NCI-H2029 treated with DMSO at 0.1 percent for 48 hours (cell line): ENCODE results near the gene NNT.
"Not testable (repeated sequence)": the region's sequence is repeated elsewhere in the genome, so short reads cannot be mapped to it uniquely, and the experiment has no call there.

Experiments
- DNase-seq: peaks from one replicate; lab custom pipeline; 2025; lab: John Stamatoyannopoulos, UW

Gene NNT

DNA sequence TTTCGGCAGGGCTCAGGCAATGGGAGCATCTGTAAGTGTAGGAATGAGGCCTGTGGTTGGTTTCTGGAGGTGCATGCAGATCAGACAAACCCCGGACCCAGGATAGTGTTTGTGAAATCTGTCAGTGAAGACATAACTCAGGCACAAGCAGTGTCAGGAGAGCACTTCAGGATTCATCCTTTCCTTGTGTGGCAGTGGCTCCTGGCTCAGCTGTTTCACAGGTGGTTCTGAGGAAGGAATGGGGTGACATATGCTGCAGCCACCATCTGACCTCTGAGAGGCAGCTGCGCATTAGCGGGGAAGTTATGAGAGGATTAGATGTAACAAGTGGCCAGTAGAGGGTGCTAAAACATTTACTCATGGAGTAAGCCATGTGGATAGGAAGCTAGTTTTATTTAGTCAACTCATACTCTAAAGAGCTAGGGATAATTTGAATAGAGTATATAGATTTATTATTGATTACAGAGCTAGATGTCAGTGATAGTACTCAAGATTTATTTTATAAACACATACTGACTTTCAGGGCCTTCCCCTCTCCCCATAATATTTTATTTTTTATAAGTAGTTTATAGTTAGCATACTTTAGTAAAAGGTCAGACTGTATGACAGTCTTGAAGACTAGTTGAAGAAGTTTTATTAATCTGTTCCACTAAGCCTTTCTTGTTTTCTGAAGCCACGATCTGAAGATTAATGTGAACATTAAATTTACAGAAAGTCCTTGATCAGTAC, 28.4 kb downstream of the NNT start:
- peak; percentile 12 for DNase-seq

- DNase-seq, result no peak
These were observed 31.6 kb downstream of the NNT start for GRCh38 chr5:43634621-43635020.

- DNase-seq, result no peak
These were observed 32.4 kb downstream of the NNT start for GRCh38 chr5:43635374-43635773.

GRCh38 chr5:43636076-43636475, 33.1 kb downstream of the NNT start:
- DNase-seq, result no peak

GRCh38 chr5:43637416-43637815, 34.4 kb downstream of the NNT start:
- no peak for DNase-seq

DNA sequence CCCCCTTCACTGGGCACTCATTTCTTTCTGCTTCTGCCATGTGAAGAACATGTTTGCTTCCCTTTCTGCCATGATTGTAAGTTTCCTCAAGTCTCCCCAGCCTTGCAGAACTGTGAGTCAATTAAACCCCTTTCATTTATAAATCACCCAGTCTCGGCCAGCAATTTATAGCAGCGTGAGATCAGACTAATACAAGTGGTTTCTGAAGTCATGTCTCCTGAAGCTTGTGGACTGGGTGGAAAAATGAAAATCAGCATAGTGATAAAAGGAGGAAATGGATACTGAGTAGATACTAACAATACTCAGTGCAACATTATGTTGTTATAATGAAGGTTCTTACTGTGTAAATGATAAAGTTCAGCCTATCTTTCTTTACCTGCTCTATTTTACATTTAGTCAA, 35.1 kb downstream of the NNT start:
- no peak for DNase-seq

GRCh38 chr5:43638546-43638945, 35.6 kb downstream of the NNT start:
- DNase-seq, result no peak

- no peak for DNase-seq
These were observed 36.6 kb downstream of the NNT start for GRCh38 chr5:43639566-43639965.

- DNase-seq, result no peak
These were observed 39.4 kb downstream of the NNT start for GRCh38 chr5:43642428-43642827.

GRCh38 chr5:43643327-43643726, 40.3 kb downstream of the NNT start:
- no peak for DNase-seq

GRCh38 chr5:43643750-43644149, 40.8 kb downstream of the NNT start:
- no peak for DNase-seq

DNA sequence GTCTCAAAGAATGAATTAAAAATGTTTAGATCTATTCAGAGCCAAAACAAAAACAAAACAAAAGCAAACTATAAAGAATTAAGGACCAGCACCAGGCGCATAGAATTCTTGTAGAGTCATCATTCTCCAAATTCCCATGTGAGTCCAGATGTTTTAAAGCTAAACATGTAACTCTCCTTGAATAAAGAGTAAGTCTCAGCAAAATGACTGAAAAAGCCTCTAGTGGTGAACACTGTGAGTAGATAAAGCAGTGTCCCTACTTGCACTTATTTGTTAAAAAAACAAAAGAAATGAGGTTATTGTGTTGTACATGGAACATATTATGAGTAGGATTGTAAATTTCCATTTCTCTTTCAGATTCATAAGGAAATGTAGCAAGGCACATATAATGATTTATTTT, 44.0 kb downstream of the NNT start:
- no peak for DNase-seq

DNA sequence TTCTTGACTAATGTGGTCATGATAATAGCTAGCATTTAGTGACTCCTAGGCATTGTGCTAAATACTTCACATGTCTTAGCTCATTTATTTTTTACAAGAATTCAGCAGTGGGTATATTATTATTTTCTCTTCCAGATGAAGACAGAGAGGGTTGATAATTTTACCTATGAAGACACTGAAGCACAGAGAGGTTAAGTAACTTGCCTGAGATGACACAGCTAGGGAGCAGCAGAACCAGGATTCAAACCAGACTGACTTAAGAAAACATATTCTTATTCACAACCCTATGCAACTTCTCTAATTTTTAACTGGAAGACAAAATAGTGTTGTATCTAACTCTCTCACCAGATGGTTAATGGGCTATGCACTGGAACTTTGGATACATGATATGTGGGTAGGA, 44.8 kb downstream of the NNT start:
- no peak for DNase-seq

DNA sequence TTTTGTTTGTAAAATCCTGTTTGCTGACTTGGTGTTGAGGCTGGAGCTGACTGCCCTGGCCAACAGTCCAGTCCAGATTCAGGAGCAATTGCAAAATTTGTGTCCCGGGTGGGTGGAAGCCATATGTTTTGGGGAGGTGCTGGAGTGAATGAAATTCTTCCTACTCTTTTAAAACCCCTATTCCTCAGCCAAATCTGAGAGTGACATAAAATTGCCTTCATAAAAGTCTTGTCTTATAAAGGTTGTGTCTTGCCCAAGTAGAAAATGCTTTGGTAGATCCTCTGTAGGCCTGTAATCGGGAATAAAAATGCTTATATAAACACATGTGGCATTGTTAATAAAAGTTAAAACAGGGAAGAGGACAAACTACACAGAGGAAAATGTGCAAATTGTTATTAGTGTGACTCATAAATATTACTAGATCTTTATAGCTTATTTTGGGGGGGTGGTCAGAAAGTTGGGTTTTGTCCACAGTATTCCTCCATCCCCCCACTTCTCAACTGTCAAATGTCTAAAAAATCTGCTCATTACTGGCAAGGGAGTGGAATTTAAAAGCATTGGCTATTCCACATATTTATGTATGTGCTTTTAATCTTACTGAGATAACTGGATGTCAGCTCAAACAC, 45.6 kb downstream of the NNT start:
- no peak for DNase-seq

DNA sequence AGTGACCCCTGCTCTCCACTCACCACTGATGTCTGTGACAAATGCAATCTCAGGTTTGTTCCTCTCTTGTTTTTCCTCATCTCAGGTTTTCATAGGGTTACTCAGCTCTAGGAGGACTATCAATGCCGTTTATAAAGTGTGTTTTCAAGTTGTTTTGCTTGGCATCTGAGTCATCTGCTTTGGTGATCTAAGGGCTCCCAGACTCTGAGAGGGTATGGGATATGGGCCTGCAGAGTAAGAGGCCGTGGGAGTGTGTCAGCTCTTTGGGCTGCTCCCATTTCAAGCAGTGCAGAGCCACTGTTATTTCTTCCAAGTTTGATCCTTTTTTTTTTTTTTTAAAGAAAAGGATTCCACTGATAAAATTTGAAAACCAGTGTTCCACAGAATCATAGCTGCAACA, 46.3 kb downstream of the NNT start:
- DNase-seq, result no peak

GRCh38 chr5:43652537-43653302, 49.7 kb downstream of the NNT start:
- DNase-seq, result no peak

GRCh38 chr5:43658509-43658908, 55.5 kb downstream of the NNT start:
- no peak for DNase-seq

DNA sequence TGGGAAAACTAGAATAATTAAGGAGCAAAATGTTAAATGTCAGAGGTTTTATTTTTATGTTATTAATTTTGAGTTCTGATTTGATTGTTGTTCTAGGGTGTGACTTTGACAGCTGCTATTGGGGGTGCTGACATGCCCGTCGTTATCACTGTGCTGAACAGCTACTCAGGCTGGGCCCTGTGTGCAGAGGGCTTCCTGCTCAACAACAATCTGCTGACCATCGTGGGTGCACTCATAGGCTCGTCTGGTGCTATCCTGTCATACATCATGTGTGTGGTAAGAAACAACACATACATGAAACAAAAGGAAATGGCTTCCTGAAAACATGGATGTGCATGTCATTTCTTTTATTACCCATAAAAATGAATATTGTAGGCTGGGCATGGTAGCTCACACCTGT, 56.1 kb downstream of the NNT start:
- DNase-seq, result no peak

- DNase-seq, result peak; percentile 3
These were observed 58.1 kb downstream of the NNT start for GRCh38 chr5:43661102-43661501.

DNA sequence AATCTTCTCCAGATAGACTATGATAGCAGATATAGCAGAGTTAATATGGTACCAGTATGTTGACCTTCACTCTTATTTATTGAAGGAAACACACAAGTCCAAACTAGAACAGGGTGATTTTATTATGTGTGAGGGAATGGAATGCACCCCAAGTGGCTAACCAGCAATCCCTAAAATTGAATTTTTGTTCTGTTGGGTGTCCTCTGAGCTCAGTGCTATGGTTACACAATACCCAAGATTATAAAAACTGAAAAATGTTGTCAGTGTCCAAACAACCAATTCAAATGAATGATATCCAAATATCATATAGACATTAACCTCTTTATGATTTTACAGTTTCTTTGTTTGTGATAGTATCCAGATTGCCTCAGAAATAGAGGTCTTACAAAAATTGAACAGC, 60.9 kb downstream of the NNT start:
- no peak for DNase-seq

GRCh38 chr5:43664501-43665040, 61.6 kb downstream of the NNT start:
- DNase-seq, result no peak

DNA sequence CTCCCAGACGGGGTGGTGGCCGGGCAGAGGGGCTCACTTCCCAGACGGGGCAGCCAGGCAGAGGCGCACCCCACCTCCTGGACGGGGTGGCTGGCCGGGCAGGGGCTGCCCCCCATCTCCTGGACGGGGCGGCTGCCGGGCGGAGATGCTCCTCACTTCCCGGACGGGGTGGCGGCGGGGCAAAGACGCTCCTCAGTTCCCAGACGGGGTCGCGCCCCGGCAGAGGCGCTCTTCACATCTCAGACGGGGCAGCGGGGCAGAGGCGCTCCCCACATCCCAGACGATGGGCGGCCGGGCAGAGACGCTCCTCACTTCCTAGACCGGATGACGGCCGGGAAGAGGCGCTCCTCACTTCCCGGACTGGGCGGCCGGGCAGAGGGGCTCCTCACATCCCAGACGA, 62.8 kb downstream of the NNT start:
- DNase-seq, result not testable (repeated sequence)

DNA sequence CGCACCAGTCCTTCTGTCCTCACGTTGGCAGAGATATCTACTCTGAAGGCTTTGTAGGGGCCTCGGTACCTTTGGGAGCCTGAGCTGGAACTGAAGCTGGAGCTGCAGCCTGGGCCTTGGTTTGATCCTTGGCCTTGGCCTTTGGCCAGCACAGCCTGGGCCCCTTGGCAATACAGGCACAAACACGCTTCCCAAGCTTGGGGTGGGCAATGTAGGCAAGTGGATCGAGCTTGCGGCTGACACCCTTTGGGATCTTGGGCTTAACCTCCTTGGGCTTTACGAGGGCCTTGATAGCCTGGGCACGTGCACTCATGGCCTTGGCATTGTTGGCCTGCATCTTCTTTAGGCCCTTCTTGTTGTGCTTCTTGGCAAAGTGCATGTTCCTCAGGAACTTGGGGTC, 63.7 kb downstream of the NNT start:
- DNase-seq, result not testable (repeated sequence)
